ENCODE measurements around the gene HDAC8. TPM values are rescaled to one million over a fixed set of nuclear protein-coding genes. Genes with fewer than 3 reads are reported as not detected.

The HDAC8 gene
- total RNA-seq, 1 experiment from 2014 or later = 47.9 TPM

- in situ Hi-C loops (cut with HindIII; ENCODE audit: low sequenced_read_pairs) = no loop called here
- DNase-seq (ENCODE audit: low spot score) = peak; percentile 72
These were observed 265.6 kb downstream of the HDAC8 start for GRCh38 chrX:72306851-72307645.

GRCh38 chrX:72306085-72306801 is 266.4 kb downstream of the HDAC8 start:
- DNase-seq (ENCODE audit: low spot score) = no peak
- in situ Hi-C loops (cut with HindIII; ENCODE audit: low sequenced_read_pairs) = no loop called here

GRCh38 chrX:72305286-72306084 is 267.2 kb downstream of the HDAC8 start, which contains the start of gene CITED1:
TSS of gene CITED1 (minus strand) at chrX:72305914. CDS start at chrX:72302869, 3,045 bp downstream.
- in situ Hi-C loops (cut with HindIII; ENCODE audit: low sequenced_read_pairs) = no loop called here
- DNase-seq (ENCODE audit: low spot score) = peak; percentile 13

GRCh38 chrX:72304877-72305276 is 267.8 kb downstream of the HDAC8 start:
- DNase-seq (ENCODE audit: low spot score) = peak; percentile 13
- in situ Hi-C loops (cut with HindIII; ENCODE audit: low sequenced_read_pairs) = no loop called here

- in situ Hi-C loops (cut with HindIII; ENCODE audit: low sequenced_read_pairs) = no loop called here
- no peak for DNase-seq (ENCODE audit: low spot score)
These were observed 270.9 kb downstream of the HDAC8 start for GRCh38 chrX:72301781-72302180.

- DNase-seq (ENCODE audit: low spot score) = no peak
- in situ Hi-C loops (cut with HindIII; ENCODE audit: low sequenced_read_pairs) = no loop called here
These were observed 272.6 kb downstream of the HDAC8 start for GRCh38 chrX:72299891-72300630.

GRCh38 chrX:72297953-72298730 is 274.5 kb downstream of the HDAC8 start:
- DNase-seq (ENCODE audit: low spot score) = no peak
- in situ Hi-C loops (cut with HindIII; ENCODE audit: low sequenced_read_pairs) = no loop called here

- no peak for DNase-seq (ENCODE audit: low spot score)
- in situ Hi-C loops (cut with HindIII; ENCODE audit: low sequenced_read_pairs) = no loop called here
These were observed 275.7 kb downstream of the HDAC8 start for GRCh38 chrX:72296991-72297390.

- no peak for DNase-seq (ENCODE audit: low spot score)
- in situ Hi-C loops (cut with HindIII; ENCODE audit: low sequenced_read_pairs) = no loop called here
These were observed 276.9 kb downstream of the HDAC8 start for GRCh38 chrX:72295745-72296144.

GRCh38 chrX:72294497-72294896 is 278.1 kb downstream of the HDAC8 start:
- DNase-seq (ENCODE audit: low spot score) = no peak
- in situ Hi-C loops (cut with HindIII; ENCODE audit: low sequenced_read_pairs) = no loop called here

- in situ Hi-C loops (cut with HindIII; ENCODE audit: low sequenced_read_pairs) = no loop called here
These were observed 290.3 kb downstream of the HDAC8 start for GRCh38 chrX:72282302-72282701.

GRCh38 chrX:72280321-72280845 is 292.3 kb downstream of the HDAC8 start:
- in situ Hi-C loops (cut with HindIII; ENCODE audit: low sequenced_read_pairs) = no loop called here
- no peak for DNase-seq (ENCODE audit: low spot score)

More at GRCh38 chrX:72282302-72282701, 290.3 kb downstream of the HDAC8 start:
- no peak for DNase-seq (ENCODE audit: low spot score)

Other genes with a start within 250 kb of the HDAC8 start
- 10.0 and 13.1 TPM in 2 replicates for gene PHKA1, start 141.5 kb upstream of the HDAC8 start, total RNA-seq (2014; rRNA removed; shearing (Covaris generic))
- gene DMRTC1B, start 204.0 kb upstream of the HDAC8 start, total RNA-seq (2014; rRNA removed; shearing (Covaris generic)) = not detected in 2 replicates
- not detected in 2 replicates for gene FAM236B, start 209.8 kb upstream of the HDAC8 start, total RNA-seq (2014; rRNA removed; shearing (Covaris generic))
- gene FAM236D, start 235.4 kb upstream of the HDAC8 start, total RNA-seq (2014; rRNA removed; shearing (Covaris generic)) = not detected in 2 replicates

Measured in G401 (cell line).